GM19351 (cell line): Measurements from ENCODE around the gene SCO2.

ENCODE experiments used
- ATAC-seq: cut with Tn5 transposase; IDR thresholded peaks from one replicate; pipeline ENCODE4 v1.9.1; 2021; ENCODE audit warnings: mild to moderate bottlenecking, moderate library complexity; ENCODE audit not compliant: unreplicated experiment

The SCO2 gene

DNA sequence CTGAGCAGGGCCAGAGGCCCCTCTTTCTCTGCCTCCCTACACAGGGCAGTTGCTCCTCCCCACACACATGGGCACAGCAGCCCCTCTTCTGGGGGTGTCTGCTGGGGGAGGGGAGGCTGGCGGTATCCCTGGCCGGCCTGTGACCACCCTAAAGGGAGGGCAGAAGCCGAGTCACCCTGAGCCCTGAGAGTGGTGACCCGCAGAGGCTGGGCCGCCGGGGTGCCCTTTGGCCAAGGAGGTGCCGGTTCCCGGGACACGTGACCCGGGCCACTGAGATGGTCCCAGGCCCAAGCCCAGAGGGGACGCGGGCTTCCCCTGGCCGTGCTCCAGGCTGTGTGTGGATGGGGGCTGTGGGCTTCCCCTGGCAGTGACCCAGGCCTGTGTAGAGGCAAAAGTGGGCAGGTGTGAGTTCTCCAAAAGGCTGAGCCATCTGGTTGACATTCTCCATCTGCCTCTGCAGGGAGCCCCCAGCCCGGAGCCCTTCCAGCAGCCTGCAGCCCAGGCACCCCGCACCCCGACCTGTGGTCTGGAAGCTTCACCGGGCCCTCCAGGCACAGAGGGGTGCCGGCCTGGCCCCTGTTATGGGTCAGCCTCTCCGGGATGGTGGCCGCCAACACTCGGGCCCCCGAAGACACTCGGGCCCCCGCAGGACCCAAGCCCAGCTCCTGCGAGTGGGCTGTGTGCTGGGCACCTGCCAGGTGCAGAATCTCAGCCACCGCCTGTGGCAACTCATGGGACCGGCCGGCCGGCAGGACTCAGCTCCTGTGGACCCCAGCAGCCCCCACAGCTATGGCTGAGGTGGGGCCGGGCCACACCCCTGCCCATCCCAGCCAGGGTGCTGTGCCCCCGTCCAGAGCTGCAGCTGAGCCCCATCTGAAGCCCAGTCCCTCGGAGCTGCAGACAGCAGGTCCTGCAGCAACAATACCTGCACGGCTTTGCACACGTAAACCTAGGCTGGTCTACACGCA is 43.0 kb downstream of the SCO2 start:
- ATAC-seq, result no peak

DNA sequence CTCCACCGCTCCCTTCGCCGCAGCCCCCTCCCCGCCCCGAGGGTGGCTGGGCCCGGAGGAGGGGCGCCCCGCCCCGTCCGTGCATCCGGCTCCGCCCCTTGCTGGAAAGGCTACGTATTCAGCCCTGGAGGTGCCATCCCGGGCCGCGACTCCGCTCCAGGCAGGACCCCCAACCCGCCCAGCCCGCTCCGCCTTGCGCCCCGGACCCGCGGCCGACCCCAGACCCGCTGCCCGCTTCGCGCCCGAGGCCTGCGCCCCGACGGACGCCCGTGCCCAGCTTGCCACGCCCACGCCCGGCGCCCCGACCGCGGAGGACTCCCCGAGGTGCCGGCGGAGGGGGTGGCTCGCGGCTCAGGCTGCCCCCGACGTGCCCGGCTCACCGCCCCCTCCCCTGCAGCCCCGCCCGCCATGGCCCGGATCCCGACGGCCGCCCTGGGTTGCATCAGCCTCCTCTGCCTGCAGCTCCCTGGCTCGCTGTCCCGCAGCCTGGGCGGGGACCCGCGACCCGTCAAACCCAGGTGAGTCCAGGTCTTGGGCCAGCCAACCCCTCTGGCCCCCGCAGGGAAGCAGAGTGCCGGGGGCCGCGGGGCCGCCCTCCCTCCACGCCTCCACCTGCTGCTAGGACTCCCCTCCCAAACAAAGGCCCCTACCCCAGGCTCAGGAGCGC is 43.8 kb downstream of the SCO2 start, which contains the start of gene ADM2:
TSS of gene ADM2 (plus strand) at position 104 of the 667 bp plus-strand sequence. CDS start at position 409, 305 bp downstream.
- ATAC-seq, result no peak

DNA sequence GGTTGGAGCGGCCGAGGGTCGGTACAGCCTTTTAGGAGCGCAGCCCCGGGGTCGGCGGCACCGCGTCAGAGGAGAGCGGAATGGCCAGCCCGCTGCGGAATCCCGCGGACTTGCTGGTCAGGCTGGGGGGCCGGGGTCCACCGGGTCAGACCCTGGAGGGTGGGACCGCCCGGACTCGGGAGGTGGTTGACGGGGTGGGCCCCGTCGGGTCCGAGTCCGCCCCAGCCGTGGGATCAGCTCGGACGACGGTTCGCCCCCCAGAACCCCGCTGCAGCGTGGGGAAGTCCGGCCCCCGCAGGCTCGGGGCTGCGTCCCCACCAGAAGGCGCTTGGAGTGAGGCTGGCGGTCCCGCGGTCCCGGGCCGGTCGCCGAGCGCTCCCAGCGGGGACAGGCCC is 44.4 kb downstream of the SCO2 start:
- no peak for ATAC-seq

DNA sequence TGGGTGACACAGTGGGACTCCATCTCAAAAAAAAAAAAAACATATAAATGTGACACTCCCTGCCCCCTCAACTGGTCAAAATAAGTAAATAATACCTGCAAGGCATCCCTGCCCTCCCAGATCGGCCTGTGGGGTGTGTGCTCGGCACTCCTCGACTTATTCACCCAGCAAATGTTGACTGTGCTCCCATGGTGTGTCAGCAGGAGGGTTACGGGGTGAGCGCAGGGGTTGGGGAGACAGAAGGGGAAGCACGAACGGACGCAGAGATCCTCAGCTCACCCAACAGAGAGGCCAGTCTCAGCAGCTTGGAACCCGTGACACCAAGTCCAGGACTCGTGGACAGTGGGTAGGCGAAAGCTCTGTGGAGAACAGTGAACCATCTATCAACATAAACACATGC is 45.7 kb downstream of the SCO2 start:
- ATAC-seq, result no peak

DNA sequence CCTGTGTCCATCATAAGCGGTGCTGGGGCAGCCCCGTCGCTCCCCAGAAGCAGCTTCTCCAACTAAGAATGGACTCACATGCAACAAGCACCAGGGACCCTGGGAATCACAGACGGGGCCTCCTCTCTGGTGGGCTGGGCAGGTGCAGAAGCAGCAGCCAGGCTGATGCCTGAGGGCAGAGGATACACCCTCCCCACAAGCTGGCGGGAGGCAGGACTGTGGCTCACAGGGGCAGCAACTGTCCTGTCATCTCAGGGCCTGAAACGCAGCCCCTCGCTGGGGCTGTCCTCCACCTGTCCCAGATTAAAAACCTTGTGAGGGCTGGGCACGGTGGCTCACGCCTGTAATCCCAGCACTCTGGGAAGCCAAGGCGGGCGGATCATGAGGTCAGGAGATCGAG is 47.5 kb downstream of the SCO2 start:
- no peak for ATAC-seq

DNA sequence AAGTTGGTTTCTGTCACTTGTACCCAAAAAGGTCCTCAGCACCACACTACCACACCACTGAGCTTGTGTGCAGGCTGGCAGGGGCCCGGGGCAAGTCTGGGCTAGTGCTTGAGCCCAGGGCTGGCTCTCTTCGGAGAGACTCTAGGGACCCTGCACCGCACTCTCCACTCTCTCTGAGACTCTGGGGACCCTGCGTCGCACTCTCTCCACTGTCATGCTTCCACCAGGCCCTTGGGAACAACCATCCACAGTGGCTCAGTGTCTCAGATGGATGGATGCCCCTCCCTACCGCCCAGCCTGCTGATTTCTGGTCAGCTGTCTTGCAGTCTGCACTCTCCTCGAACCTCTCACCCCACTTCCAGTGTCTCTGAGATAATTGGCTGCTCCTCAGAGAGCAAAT is 48.5 kb downstream of the SCO2 start:
- ATAC-seq, result no peak

DNA sequence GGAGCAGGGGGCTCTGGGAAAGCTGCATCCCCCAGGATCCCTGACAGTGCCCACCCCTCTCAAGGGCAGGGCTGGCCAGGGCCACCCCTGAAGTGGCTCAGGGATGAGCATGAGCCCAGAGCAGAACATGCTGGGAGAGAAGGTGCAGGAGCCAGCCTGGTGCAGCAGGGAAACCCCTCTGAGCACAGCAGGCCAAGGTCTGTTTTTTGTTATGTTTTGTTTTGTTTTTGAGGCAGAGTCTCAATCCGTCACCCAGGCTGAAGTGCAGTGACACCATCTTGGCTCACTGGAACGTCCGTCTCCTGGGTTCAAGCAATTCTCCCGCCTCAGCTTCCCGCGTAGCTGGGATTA is 49.8 kb downstream of the SCO2 start:
- no peak for ATAC-seq

DNA sequence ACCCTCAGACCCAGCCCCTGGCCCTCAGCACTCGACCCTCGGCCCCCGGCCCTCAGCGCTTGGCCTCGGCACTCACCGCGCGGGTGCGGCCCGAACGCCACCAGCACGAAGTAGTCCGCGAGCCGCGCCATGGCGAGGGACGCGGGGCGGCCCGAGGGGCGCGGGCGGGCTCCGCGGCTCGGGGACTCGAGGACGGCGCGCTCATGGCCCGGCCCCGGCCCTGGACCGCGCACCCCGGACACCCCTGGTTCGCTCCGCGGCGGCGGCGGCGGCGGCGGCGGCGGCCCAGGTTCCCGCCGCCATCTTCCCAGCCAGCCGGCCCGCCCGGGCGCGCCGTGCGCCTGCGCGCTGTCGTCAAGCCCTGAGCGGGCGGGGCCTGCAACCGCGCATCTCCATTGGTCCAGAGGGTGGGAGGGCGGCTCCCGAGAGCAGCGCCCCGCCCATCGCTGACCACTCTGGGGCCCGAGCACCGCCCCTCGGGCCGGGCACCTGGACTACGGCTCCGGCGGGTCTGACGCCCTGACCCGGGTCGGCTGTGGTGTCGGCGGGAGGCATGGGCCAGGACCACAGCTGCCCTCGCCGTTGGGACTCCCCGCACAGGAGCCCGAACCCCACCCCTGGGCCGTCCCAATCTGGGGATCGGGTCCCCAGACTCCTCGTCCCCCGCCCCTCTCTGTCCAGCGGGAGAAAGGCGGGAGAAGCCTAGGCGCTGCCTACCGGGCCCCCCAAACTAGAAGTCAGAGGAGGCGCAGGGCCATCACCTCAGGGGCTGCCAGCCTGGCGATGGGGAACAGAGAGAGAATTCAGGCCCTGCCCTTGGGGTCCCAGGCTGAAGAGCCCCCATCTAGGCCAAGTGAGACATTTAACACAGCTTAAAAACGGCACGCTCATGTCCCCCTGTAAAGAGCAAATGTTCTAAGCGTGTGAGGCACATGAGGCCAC is 50.4 kb downstream of the SCO2 start, which contains the start of gene SBF1:
TSS of gene SBF1 (minus strand) at position 326 of the 942 bp plus-strand sequence. CDS start at position 131, 195 bp downstream.
- peak; percentile 64 for ATAC-seq

DNA sequence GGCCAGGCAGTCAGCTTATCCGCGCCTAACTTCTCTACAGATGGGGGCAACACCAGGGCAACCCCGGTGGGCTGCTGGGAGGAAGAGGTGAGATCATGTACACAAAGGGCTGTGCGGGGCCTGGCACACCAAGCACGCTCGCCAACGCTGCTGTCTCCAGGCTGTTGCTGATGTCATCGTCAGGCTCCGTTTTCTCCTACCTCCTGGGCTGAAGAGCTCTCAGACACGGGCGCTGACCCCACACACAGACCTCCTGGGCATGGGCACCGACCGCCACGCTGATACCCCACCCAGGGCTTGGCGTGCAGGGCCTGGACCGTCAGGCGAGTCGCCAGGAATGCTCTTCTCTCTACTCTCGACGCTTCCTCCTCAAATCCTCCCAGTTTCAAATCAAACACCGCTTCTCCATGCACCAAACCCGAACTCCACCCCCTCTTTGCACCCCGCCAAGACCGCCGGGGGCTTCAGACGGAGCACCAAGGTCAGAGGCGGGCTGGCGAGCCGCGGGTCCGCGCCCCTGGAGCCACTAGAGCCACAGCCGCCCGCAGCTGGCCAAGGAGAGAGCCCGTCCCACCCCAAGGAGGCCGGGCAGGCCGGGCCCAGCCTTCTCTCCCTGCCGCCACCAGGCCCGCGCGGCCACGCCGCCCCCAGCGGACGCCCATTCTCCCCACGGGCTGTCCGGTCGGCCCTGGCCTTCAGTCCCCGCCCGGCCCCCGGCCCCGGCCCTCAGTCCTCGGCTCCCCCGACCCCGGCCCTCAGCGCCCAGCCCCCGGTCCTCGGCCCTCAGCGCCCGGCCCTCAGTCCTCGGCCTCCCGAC is 51.3 kb downstream of the SCO2 start:
- no peak for ATAC-seq
